ENCODE results near the gene C19orf12.
"Not testable (repeated sequence)": the region's sequence is repeated elsewhere in the genome, so short reads cannot be mapped to it uniquely, and the experiment has no call there.

Gene C19orf12

DNA sequence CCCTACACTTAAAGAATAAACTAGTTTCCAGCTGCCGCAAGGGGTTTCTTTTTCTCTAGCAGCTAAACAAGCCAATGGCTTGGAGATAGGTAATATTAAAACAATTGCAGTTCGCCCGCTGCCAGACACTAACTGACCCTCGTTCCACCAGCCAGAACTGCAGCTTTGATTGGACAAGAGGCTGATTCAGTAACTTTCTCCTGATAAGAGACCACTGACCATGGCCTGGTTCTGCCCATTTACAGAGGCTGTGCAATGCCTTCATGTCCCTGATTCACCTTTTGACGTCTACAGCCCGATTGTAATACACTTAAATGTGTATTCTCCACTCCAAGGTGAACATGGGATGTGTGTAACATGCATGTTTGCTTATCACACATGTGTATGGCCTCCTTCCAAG is 12.8 kb upstream of the C19orf12 start:
- DNase-seq: no peak

- DNase-seq: no peak
Measured at GRCh38 chr19:29724746-29725145, 9.7 kb upstream of the C19orf12 start.

- peak; percentile 50 to 58 for DNase-seq
Measured at GRCh38 chr19:29724102-29724641, 9.1 kb upstream of the C19orf12 start.

DNA sequence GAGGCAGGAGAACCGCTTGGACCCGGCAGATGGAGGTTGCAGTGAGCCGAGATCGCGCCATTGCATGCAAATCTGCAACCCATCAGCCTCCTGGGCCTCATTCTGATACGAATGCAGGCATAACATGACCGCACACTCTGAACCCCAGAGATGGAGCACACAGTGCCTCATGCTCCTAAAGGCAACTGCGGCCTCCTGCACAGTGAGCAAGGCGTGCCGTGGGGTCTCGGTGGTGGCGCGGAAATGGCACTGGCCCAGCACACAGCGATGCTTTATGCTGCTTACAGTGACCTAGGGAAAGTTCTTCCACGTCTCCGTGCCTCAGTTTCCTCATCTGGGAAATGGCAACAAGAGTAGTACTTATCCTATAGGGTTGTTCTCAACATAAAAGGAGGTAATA is 2.0 kb upstream of the C19orf12 start:
- no peak for DNase-seq

DNA sequence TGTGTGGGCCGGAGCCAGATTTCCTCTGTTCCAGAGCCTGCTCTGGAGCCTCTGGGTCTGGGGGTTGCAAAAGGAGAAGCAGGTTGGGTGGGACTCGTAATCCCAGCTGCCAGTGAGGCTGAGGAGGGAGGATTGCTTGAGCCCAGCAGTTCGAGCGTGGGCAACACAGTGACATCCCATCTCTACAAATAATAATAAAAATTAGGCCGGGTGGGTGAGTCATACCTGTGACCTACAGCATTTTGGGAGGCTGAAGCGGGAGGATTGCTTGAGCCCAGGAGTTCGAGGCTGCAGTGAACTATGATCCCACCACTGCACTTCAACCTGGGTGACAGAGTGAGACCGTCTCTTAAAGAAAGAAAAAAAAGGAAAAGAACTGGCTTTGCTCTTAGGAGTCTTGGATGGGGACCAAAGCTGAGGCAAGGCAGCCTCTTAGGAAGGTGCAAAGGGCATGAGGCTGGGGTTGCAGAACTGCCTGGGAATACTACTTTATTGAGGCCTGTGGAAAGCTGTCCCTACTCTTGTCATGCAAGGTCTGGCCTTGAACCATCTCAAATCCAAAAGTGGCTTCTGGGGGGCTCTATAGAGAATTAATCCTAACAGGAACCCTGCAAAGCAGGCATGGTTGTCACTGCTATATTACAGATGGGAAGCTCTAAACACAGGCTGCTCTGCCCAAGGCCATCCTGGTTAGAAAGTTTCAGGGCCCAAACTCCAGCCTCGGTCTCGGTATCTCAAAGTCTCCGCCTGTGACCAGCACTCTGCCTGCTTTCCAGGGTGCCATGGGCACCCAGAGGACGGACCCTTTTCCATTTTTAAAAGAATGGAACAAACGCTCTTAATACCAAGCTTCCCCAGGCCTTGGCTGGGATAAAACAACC is 880 bp upstream of the C19orf12 start:
- DNase-seq: peak in 1 of 2 experiments; percentile 34

DNA sequence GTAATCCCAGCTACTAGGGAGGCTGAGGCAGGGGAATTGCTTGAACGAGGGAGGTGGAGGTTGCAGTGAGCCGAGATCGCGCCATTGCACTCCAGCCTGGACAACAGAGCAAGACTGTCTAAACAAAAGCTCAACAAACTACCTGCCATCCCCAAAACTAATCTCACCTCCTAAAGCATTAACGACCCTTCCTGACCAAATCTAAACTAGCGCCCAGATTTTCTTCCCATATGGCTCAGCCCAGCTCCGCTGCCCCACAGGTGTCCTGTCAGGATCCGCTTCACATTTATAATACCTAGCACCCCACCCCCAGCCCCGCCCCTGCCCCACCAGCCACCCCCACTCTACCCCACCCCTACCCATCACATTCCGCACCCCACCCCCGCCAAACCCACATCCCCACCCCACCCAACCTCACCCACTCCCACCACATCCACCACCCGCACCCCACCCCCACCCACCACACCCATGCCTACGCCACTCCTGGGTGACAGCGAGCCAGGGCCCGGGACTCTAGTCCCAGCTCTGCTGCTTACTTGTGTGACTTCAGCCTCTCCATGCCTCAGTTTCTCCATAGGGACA is 599 bp downstream of the C19orf12 start:
- peak; percentile 52 to 79 for DNase-seq

DNA sequence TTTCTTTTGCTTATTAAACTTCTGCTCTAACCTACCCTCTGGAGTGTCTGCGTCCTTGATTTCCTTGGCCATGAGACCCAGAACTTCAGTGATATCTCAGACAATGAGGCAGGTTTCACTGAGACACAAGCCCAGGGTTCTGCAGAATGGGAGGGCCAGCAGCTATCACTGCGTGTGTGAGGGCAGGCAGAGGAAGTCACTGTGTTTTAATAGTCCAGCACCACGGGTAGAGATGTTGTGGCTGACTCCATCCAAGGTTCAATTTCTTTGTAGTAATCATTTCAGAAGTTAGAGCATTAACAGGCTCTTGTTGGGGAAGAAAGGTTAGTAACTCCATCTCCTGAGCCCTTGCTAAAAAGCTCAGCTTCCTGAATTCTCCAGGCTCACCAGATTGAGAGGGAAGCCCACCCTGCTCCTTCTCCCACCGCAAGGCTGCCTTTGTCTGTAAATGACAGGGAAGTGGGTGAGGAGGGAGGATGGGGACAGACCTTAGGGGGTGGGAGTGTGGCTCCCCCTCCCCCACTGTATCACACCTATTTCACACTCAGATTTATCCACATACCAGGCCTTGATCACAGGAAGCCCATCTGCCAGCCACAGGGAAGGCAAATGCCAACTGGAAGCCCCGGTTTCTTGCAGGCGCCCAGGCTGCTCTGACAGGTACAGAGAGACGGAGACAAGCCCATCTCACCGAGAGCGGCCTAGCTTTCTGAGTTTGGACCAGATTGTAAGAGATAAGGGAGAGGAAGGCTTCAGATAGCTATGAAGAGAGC is 2.1 kb downstream of the C19orf12 start:
- DNase-seq: no peak

DNA sequence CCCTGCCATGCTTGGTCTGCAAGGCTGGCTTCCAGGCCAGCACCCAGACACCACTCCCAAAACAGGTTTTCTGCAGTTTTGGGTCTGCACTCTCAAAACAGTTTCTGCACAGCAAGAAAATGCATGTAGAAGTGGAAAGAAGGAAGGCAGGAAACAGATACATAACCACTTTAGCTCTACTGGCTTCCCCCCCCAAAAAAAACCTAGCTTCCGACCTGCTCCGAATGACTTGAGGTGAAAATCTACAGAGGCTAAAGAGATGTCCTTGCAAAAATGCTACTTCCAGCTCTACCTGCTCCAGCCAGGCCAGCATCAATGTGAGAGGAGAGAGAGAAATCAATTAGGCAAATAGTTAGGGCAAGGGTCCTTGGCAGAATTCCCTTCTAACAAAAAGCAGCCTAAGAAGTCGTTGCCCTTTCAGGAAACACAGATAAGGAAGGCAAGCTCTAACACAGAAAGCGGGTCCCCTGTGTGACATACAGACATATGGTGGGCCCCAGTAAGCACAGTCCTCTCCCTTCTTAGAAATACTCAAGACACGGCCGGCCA is 3.4 kb downstream of the C19orf12 start:
- no peak for DNase-seq

GRCh38 chr19:29709440-29709798 is 5.6 kb downstream of the C19orf12 start:
- DNase-seq: not testable (repeated sequence)

GRCh38 chr19:29708554-29709439 is 6.3 kb downstream of the C19orf12 start:
- DNase-seq: no peak

DNA sequence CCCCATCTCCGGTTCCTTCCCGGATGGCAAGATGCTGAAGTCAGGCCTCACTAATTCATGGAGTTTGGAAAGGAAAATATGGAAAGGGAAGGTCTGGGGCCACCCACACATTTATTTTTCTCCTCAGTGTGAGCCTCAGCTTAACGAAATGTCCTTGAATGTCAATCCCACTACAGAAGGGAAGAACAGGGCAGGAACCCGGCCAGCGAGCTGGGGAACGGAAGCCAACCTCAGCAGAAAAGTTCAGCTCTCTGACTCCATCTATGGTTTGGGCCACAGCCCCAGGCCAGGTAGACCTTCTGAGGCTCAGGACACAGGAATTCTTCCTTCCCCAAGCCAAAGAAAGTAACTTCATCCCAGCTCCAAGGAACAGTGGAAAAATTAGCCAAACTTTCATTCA is 8.4 kb downstream of the C19orf12 start:
- DNase-seq: no peak

- no peak for DNase-seq
Measured at GRCh38 chr19:29705706-29706105, 9.4 kb downstream of the C19orf12 start.

DNA sequence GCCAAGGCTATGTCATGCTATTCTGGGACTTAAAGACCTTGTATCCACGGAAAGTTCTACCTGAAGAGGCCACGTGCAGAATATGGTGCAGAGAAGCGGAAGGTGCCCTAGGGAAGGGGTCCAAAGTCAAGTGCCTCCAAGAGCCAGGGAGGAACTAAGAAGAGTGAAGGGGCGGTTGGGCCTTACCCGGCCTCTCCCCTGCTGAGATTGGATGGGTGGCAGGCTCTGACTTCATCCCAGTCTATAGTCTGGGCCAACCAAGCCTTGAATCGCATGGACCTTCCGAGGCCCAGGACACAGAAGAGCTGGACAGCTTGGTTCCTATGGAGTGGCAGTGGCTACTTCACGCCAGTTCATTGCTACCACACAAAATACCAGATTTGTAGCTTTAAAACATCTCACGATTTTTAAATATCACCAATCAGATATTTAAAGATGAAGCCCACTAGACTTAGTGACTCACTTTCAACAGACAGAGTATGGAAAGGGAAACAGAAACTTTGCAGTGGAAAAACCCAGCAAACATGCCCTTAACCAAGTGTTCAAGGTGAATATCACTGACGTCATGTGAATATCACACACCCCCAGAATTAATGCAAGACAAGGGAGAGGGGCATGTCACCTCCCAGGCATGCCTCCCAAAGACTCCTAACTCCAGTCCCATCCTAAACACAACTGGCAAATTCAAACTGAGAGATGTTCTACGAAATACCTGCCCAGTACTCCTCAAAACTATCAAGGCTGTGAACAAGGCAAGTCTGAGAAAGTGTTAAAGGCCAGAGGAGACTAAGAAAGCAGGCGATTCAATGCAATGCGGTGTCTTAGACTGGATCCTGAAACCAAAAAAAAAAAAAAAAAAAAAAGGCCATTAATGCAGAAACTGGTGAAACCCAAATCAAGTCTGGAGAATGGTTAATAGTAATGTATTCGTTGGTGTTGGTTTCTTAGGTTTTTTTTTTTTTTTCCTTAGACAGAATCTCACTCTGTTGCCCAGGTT is 10.2 kb downstream of the C19orf12 start:
- DNase-seq: peak; percentile 48 to 54

GRCh38 chr19:29702963-29703320 is 12.1 kb downstream of the C19orf12 start:
- DNase-seq: no peak

DNA sequence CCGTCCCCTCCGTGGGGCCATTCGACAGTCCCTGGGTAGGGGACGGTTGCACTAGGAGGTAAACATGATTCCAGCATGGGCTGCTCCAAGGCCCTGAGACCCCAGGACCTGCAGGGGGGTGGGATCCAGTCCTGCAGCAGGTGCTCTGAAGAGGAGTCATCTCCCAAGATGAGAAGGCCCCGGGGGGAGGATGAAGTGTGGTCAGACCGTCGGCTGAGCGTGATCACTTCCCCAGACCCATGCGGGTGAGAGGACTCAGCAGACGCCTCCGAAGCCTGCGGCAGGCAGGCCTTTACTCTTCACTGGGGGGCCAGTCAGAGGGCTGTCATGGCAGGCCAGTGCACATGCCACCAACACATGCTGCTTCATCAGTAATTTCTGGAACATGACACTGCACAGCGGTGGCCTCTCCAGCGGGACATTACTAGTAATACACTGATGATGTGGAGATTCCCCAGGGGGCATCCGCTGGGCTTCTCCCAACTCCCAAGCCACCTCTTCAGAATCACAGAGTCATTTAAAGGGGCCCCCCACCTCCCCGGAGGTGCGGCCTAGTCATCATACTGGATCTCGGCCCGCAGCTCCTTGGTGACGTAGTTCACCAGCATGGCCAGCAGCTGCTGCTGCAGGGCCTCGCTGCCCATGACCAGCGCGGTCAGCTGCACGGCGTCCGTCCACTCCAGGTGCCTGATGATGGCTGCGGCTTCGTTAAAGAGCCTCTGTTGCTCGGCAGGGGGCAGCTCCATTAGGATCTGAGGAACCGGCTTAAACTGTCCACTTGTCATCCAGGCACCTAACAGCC is 12.7 kb downstream of the C19orf12 start:
- DNase-seq: no peak

- no peak for DNase-seq
Measured at GRCh38 chr19:29700498-29700897, 14.6 kb downstream of the C19orf12 start.

GRCh38 chr19:29699861-29700260 is 15.2 kb downstream of the C19orf12 start:
- no peak for DNase-seq

- no peak for DNase-seq
Measured at GRCh38 chr19:29697523-29698261, 17.4 kb downstream of the C19orf12 start.

GRCh38 chr19:29696565-29696846 is 18.6 kb downstream of the C19orf12 start:
- DNase-seq: no peak

Measured in activated T-cell treated with anti-CD3 and anti-CD28 coated beads, Interleukin-2, amount 50 U/mL, for 48 hours (primary cell).